ENCODE measurements around the gene WDR7. TPM values are rescaled to one million over a fixed set of nuclear protein-coding genes. Genes with fewer than 3 reads are reported as not detected.

The WDR7 gene
- total RNA-seq, 4 donors from 2014 or later, result 19.3 to 51.4 (median 28.8) TPM

DNA sequence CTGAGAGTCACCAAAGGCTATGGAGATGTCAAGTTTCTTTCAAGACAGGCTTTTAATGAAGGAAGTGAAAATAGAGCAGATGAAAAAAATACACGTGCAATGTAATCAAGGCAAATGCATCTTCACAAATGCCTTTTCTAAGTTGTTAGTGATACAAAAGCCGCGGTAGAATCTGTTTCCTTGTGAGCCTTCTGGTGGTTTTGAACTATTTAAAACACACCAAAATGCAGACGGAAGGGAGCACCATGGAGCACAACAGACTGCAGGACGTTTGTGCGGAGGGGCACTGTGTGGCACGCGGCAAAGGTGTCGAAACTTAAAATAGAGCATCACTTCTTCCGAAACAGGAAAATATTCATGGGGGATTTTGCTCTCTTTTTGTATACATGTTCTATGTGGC, 430.7 kb downstream of the WDR7 start:
- 82 to 100% methylated on average over 6 to 10 of the region's 10 CpGs for WGBS, 2 donors (ENCODE audit: low coverage in 1 of 2)
- no peak for ATAC-seq
- Histone ChIP-seq H3K27ac (no peak overlapping the region), H3K9me3 (peaks cover 0 to 5% (median 0%) of the 10 kb centered on the region in 3 donors), H3K4me1 (no peaks in the 10 kb centered on the region), H3K4me3 (no peak overlapping the region), H3K27me3 (peaks cover 35% of the 10 kb centered on the region), H3K36me3 (no peaks in the 10 kb centered on the region)
- TF ChIP-seq POLR2A (IDR thresholded peaks at IDR 0.05), result no peak
- no peak for TF ChIP-seq EP300 (IDR thresholded peaks at IDR 0.05)
- TF ChIP-seq POLR2AphosphoS5 (IDR thresholded peaks at IDR 0.05), result no peak
- TF ChIP-seq, protein P1, sequence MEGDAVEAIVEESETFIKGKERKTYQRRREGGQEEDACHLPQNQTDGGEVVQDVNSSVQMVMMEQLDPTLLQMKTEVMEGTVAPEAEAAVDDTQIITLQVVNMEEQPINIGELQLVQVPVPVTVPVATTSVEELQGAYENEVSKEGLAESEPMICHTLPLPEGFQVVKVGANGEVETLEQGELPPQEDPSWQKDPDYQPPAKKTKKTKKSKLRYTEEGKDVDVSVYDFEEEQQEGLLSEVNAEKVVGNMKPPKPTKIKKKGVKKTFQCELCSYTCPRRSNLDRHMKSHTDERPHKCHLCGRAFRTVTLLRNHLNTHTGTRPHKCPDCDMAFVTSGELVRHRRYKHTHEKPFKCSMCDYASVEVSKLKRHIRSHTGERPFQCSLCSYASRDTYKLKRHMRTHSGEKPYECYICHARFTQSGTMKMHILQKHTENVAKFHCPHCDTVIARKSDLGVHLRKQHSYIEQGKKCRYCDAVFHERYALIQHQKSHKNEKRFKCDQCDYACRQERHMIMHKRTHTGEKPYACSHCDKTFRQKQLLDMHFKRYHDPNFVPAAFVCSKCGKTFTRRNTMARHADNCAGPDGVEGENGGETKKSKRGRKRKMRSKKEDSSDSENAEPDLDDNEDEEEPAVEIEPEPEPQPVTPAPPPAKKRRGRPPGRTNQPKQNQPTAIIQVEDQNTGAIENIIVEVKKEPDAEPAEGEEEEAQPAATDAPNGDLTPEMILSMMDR (IDR thresholded peaks at IDR 0.05), result no peak

DNA sequence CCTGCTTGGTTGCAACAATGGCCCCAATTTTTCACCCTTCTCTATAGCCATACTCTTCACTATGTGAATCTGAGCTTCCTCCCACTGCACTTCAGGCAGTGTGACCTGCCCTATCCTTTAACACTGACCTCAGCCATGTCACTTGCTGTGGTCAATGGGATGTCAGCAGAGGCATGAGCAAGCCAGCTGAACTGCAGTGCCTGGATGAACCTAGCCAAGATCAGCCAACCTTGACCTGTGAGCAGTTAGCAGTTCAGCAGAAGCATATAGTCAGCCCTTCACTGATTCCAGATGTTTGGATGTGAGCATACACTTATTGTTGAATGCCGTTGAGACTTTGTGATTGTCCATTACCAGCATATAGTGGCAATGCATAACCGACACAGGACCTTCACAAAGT, 432.3 kb downstream of the WDR7 start:
- no peaks in the 10 kb centered on the region for H3K36me3 ChIP-seq
- H3K9me3 ChIP-seq, result peaks cover 0 to 5% (median 0%) of the 10 kb centered on the region in 3 donors
- H3K4me3 ChIP-seq, result no peak overlapping the region
- no peak for ATAC-seq
- WGBS, 2 donors (ENCODE audit: low coverage in 1 of 2), result 90 to 92% methylated on average over 2 of the region's 2 CpGs
- no peak for TF ChIP-seq POLR2A (IDR thresholded peaks at IDR 0.05)
- no peak for TF ChIP-seq EP300 (IDR thresholded peaks at IDR 0.05)
- TF ChIP-seq POLR2AphosphoS5 (IDR thresholded peaks at IDR 0.05), result no peak
- TF ChIP-seq, protein P1 (IDR thresholded peaks at IDR 0.05), result no peak
- no peaks in the 10 kb centered on the region for H3K4me1 ChIP-seq
- peaks cover 21% of the 10 kb centered on the region for H3K27me3 ChIP-seq
- no peak overlapping the region for H3K27ac ChIP-seq

DNA sequence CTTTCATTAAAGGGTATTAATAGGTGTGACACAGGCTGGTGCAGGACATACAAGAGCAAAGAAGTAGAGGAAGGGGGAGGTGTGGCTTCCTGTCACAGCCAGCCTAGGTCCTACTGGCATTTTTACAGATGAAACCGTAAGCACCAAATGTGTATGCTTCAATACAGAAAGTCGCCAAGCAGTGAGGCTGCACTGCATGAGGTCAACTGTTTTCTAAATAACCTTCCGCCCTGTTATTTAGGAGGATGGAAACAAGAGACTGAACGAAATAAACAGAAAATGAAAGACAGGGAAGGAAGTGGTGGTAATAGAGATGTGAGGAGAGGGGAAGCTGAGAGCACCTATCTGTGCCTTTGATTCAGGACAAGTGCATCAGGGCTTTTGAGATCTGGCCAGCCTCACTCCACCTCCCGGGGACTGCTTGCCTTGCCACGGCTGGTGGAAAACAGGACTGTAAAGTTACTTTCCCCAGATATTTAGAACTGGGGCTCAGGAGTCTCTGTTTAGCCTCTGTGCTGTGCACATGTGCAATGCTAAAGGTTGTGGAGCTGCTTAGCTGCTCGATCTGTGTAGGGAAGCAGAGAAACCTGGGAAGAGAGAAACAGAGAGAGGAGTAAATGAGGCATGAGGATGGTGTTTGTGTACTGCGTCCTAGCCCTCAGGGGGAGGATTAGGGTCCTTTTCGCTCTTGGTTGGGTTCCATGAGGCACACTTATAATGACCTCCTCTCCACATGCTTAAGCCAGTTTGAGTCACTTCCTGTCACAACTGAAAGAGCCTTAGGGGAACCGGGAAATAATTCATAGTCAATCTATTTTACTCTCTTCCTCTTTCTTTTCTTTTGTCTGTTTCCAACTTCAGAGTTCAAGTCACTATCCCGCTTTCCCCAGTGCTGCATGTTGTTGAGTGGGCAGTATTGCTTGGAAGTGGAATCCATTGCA, 433.4 kb downstream of the WDR7 start:
- no peaks in the 10 kb centered on the region for H3K36me3 ChIP-seq
- no peak for ATAC-seq
- H3K27me3 ChIP-seq, result peaks cover 19% of the 10 kb centered on the region
- H3K9me3 ChIP-seq, result peaks cover 0 to 2% (median 0%) of the 10 kb centered on the region in 3 donors
- 56 to 63% methylated on average over 7 to 11 of the region's 11 CpGs for WGBS, 2 donors (ENCODE audit: low coverage in 1 of 2)
- TF ChIP-seq POLR2AphosphoS5 (IDR thresholded peaks at IDR 0.05), result no peak
- TF ChIP-seq EP300 (IDR thresholded peaks at IDR 0.05), result no peak
- TF ChIP-seq, protein P1 (IDR thresholded peaks at IDR 0.05), result no peak
- no peak for TF ChIP-seq POLR2A (IDR thresholded peaks at IDR 0.05)
- no peaks in the 10 kb centered on the region for H3K4me1 ChIP-seq
- no peak overlapping the region for H3K4me3 ChIP-seq
- H3K27ac ChIP-seq, result no peak overlapping the region

DNA sequence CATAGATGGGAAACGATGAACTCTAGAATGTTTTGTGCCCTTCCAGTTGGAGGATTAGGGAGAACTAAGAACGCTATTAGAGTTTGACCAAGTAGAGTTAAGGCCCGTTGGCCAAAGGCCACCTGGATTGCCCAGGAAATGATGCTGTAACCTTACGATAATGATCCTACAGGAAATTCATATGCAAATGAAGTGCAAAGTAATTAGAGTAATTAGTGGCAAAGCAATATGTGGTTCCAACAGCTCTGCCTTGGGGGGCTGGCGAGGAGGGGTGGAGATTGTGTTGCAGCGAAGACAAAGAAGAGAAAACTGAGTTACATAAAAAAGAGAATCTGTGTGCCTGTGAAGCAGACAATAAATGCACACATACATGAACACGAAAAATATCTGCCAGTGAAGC, 434.2 kb downstream of the WDR7 start:
- no peak overlapping the region for H3K27ac ChIP-seq
- H3K36me3 ChIP-seq, result no peaks in the 10 kb centered on the region
- H3K4me1 ChIP-seq, result no peaks in the 10 kb centered on the region
- TF ChIP-seq POLR2AphosphoS5 (IDR thresholded peaks at IDR 0.05) (no peak), EP300 (IDR thresholded peaks at IDR 0.05) (no peak), POLR2A (IDR thresholded peaks at IDR 0.05) (no peak)
- TF ChIP-seq, protein P1 (IDR thresholded peaks at IDR 0.05), result no peak
- peaks cover 20% of the 10 kb centered on the region for H3K27me3 ChIP-seq
- no peak for ATAC-seq
- 65 to 79% methylated on average over 7 of the region's 7 CpGs for WGBS, 2 donors (ENCODE audit: low coverage in 1 of 2)
- H3K4me3 ChIP-seq, result no peak overlapping the region
- H3K9me3 ChIP-seq, result no peaks in the 10 kb centered on the region

DNA sequence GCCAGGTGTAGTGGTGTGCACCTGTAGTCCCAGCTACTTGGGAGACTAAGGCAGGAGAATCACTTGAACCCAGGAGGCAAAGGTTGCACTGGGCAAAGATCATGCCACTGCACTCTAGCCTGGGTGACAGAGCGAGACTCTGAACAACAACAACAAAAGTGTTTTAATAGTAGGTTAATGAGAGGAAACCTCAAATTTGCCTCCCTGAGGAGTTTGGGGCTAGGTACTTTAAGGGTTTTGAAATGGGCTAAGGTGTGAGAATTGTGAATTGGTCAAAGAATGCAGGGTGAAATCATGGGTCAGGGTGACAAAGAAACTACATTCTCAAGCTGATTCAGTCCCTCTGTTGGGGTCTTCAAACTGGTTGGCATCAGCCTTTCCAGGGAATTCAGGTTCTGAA, 435.0 kb downstream of the WDR7 start:
- 91 to 100% methylated on average over 1 of the region's 1 CpG for WGBS, 2 donors (ENCODE audit: low coverage in 1 of 2)
- Histone ChIP-seq H3K27me3 (peaks cover 15% of the 10 kb centered on the region), H3K36me3 (no peaks in the 10 kb centered on the region), H3K4me1 (no peaks in the 10 kb centered on the region), H3K4me3 (no peak overlapping the region), H3K27ac (no peak overlapping the region), H3K9me3 (no peaks in the 10 kb centered on the region)
- no peak for ATAC-seq
- TF ChIP-seq POLR2A (IDR thresholded peaks at IDR 0.05) (no peak), POLR2AphosphoS5 (IDR thresholded peaks at IDR 0.05) (no peak), EP300 (IDR thresholded peaks at IDR 0.05) (no peak)
- TF ChIP-seq, protein P1 (IDR thresholded peaks at IDR 0.05), result no peak

All from gastroesophageal sphincter (tissue), 4 donors.